ENCODE data around the gene HCST. TPM values are rescaled to one million over a fixed set of nuclear protein-coding genes. Genes with fewer than 3 reads are reported as not detected.

The HCST gene
- total RNA-seq, 1 donor from 2014 or later: 1.3 TPM

DNA sequence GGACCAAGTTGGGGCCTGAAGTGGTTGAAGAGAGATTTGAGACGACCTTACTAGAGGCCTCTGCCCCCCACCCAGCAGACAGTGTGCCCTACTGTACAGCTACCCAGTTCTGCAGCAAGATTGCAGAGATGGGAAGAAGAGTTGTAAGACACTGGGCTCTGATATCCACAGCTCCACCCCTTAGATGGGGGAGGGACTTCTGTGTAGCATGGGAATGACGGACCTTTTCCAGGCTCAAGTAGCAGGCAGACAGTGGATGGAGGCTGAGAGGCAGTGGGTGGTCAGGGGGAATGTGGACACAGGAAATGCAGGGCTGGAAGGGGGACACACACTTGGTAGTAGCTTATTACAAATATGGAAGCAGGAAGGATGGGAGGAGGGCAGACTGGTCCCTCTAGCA, 46.8 kb downstream of the HCST start:
- no peak for TF ChIP-seq CTCF (IDR thresholded peaks at IDR 0.05; ENCODE audit: insufficient read depth, low read length, severe bottlenecking)
- Histone ChIP-seq H3K4me3 (ENCODE audit: low read depth, low read length) (no peak overlapping the region), H3K36me3 (ENCODE audit: control insufficient read depth, insufficient read depth, low read length) (no peaks in the 10 kb centered on the region), H3K27me3 (ENCODE audit: control insufficient read depth, insufficient read depth, low read length) (no peaks in the 10 kb centered on the region)
- no peak for FAIRE-seq
- no peak for DNase-seq (ENCODE audit: low read depth)

Other genes with a start within 250 kb of the HCST start
- 0.38 TPM in 1 of 2 replicates, not detected in the other for gene UPK1A, start 236.0 kb upstream of the HCST start, total RNA-seq
- not detected in 2 replicates for gene ZBTB32, start 198.0 kb upstream of the HCST start, total RNA-seq
- 3.4 and 7.0 TPM in 2 replicates for gene KMT2B, start 184.5 kb upstream of the HCST start, total RNA-seq
- gene IGFLR1, start 160.1 kb upstream of the HCST start, total RNA-seq: 0.13 and 0.26 TPM in 2 replicates
- gene U2AF1L4, start 157.1 kb upstream of the HCST start, total RNA-seq: 14.7 and 17.5 TPM in 2 replicates
- 7.9 and 21.5 TPM in 2 replicates for gene PSENEN, start 156.9 kb upstream of the HCST start, total RNA-seq
- 5.3 and 7.0 TPM in 2 replicates for gene LIN37, start 154.0 kb upstream of the HCST start, total RNA-seq
- 0.13 and 1.3 TPM in 2 replicates for gene HSPB6, start 145.5 kb upstream of the HCST start, total RNA-seq
- gene PROSER3, start 144.4 kb upstream of the HCST start, total RNA-seq: 1.3 and 2.6 TPM in 2 replicates
- under 0.01 TPM in 1 of 2 replicates, not detected in the other for gene ARHGAP33, start 127.0 kb upstream of the HCST start, total RNA-seq
- not detected in 2 replicates for gene PRODH2, start 89.7 kb upstream of the HCST start, total RNA-seq
- gene NPHS1, start 50.0 kb upstream of the HCST start, total RNA-seq: not detected in 2 replicates
- not detected in 2 replicates for gene KIRREL2, start 45.6 kb upstream of the HCST start, total RNA-seq
- gene APLP1, start 34.0 kb upstream of the HCST start, total RNA-seq: 0.26 and 0.51 TPM in 2 replicates
- 1.6 and 1.7 TPM in 2 replicates for gene NFKBID, start 2.0 kb upstream of the HCST start, total RNA-seq
- gene TYROBP, start 5.8 kb downstream of the HCST start, total RNA-seq: not detected in 2 replicates
- gene LRFN3, start 33.8 kb downstream of the HCST start, total RNA-seq: 0.79 and 1.3 TPM in 2 replicates
- 17.5 and 25.3 TPM in 2 replicates for gene SDHAF1, start 92.7 kb downstream of the HCST start, total RNA-seq
- gene SYNE4, start 106.3 kb downstream of the HCST start, total RNA-seq: 3.4 and 3.6 TPM in 2 replicates
- gene ALKBH6, start 111.7 kb downstream of the HCST start, total RNA-seq: 14.2 and 16.6 TPM in 2 replicates
- gene CLIP3, start 130.3 kb downstream of the HCST start, total RNA-seq: under 0.01 and 0.13 TPM in 2 replicates
- gene THAP8, start 151.8 kb downstream of the HCST start, total RNA-seq: 2.0 and 2.1 TPM in 2 replicates
- gene WDR62, start 152.4 kb downstream of the HCST start, total RNA-seq: 0.26 TPM in 2 replicates
- gene OVOL3, start 208.6 kb downstream of the HCST start, total RNA-seq: not detected in 2 replicates
- 68.2 and 107 TPM in 2 replicates for gene POLR2I, start 212.3 kb downstream of the HCST start, total RNA-seq
- gene TBCB, start 212.9 kb downstream of the HCST start, total RNA-seq: 132 and 152 TPM in 2 replicates
- 240 and 418 TPM in 2 replicates for gene CAPNS1, start 237.5 kb downstream of the HCST start, total RNA-seq
- gene COX7A1, start 249.9 kb downstream of the HCST start, total RNA-seq: 0.64 and 1.6 TPM in 2 replicates

Data from bronchial epithelial cell (primary cell).